Esophagus muscularis mucosa (tissue), 4 donors: Measurements from ENCODE around the gene KCNJ15. TPM values are rescaled to one million over a fixed set of nuclear protein-coding genes. Genes with fewer than 3 reads are reported as not detected.

Experiments
- DNase-seq: peaks from one replicate; pipeline ENCODE4 v3.0.0-alpha.2; 2017; ENCODE audit errors: extremely low spot score
- H3K27ac ChIP-seq, 4 donors: fragments of 200-600 bp; sonication (generic); replicated peaks in 1 of 4; 1 replicate in 3 of 4; 2 replicates in 1 of 4; pipeline ENCODE4 v1.5.1; 2016 to 2019; ENCODE audit warnings: mild to moderate bottlenecking in 1 of 4
- H3K27me3 ChIP-seq, 4 donors: fragments of 200-600 bp; sonication (generic); one replicate each; pipeline versions ENCODE4 v1.5.1 to v1.6.0; 2016 to 2019
- H3K36me3 ChIP-seq, 4 donors: fragments of 200-600 bp; sonication (generic); one replicate each; pipeline ENCODE4 v1.5.1; 2016 to 2019
- H3K4me1 ChIP-seq, 4 donors: fragments of 200-600 bp; sonication (generic); one replicate each; pipeline ENCODE4 v1.5.1; 2016 to 2019
- H3K4me3 ChIP-seq, 4 donors: fragments of 200-600 bp; sonication (generic); 1 replicate in 2 of 4; 2 replicates in 2 of 4; pipeline ENCODE4 v1.5.1; 2016 to 2019; ENCODE audit warnings: mild to moderate bottlenecking in 4 of 4, moderate library complexity in 1 of 4
- H3K9me3 ChIP-seq, 4 donors: fragments of 200-600 bp; sonication (generic); 1 replicate in 3 of 4; 2 replicates in 1 of 4; pipeline ENCODE4 v1.5.1; 2016 to 2019
- EP300 ChIP-seq: sonication (generic); formaldehyde crosslinking; IDR thresholded peaks from one replicate; pipeline ENCODE4 v1.6.1; 2017; ENCODE audit warnings: antibody characterized with exemption
- POLR2A ChIP-seq: fragments of 450-650 bp; IDR thresholded peaks from one replicate; pipeline ENCODE4 v1.6.1; 2017; ENCODE audit warnings: antibody characterized with exemption, moderate library complexity, mild to moderate bottlenecking, low read depth
- POLR2AphosphoS5 ChIP-seq, 2 donors: sonication (generic); formaldehyde crosslinking; IDR thresholded peaks; one replicate each; pipeline ENCODE4 v1.6.1; 2017; ENCODE audit warnings: antibody characterized with exemption in 2 of 2
- WGBS: methylation state at CpG from one replicate; pipeline ENCODE4 v1.1.5; 2018; 5-methylcytosine and 5-hydroxymethylcytosine counted together
- intact Hi-C: fragments of 100-400 bp; cut with DNase I; formaldehyde crosslinking; loops from one replicate; pipeline ENCODE4 v1.15.1; 2023
- total RNA-seq, 4 donors: library from RNA; depleted of rRNA; stranded (reverse); fragments of >200 nt; gene quantifications; one replicate each; pipeline versions ENCODE4 v1.1.0 to v1.2.1, GENCODE V29; 2016
- TF ChIP-seq, protein P1 (sequence below), 3 experiments: fragments of 200-600 bp in 2 of 3; fragments of 450-650 bp in 1 of 3; sonication (generic) in 2 of 3; IDR thresholded peaks; one replicate each; pipeline ENCODE4 v1.5.1; 2017 to 2019; ENCODE audit warnings: antibody characterized with exemption in 3 of 3, mild to moderate bottlenecking in 2 of 3, moderate library complexity in 1 of 3

KCNJ15 gene
- total RNA-seq, 4 donors from 2014 or later, result 1.2 to 1.6 TPM; not detected in 2

DNA sequence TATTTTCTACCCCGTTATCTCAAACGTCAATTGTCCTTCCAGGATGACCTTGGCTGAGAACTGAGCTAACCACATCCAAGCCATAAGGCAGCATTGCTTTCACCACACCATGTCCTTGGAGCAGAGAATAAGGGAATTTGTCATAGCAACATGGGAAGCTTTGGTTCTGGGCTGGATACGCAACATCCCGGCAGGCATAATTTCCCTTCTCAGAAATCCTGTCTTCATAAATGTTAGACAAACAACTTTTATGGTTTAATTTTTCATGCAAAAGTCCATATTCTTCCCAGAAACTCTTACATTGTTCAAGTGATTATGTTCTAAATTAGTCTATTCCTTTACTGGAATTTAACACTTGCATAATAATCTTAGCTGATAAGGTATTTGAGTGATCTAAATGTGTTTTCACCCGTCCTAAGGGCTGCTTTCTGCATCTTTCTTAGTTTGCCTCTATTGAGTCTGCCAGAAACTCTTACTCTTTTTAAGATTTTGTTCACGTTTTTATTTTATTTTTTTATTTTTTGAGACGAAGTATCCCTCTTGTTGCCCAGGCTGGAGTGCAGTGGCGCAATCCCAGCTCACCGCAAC is 51.8 kb downstream of the KCNJ15 start:
- Histone ChIP-seq H3K4me3 (no peak overlapping the region), H3K27me3 (peaks cover 0 to 28% (median 0%) of the 10 kb centered on the region in 4 donors), H3K27ac (no peak overlapping the region), H3K4me1 (peaks cover 0 to 10% (median 4%) of the 10 kb centered on the region in 4 donors), H3K36me3 (no peaks in the 10 kb centered on the region), H3K9me3 (no peaks in the 10 kb centered on the region)
- intact Hi-C loops, result no loop called here
- no peak for DNase-seq
- TF ChIP-seq POLR2AphosphoS5 (IDR thresholded peaks at IDR 0.05) (no peak), POLR2A (no peak), EP300 (no peak)
- TF ChIP-seq, protein P1, sequence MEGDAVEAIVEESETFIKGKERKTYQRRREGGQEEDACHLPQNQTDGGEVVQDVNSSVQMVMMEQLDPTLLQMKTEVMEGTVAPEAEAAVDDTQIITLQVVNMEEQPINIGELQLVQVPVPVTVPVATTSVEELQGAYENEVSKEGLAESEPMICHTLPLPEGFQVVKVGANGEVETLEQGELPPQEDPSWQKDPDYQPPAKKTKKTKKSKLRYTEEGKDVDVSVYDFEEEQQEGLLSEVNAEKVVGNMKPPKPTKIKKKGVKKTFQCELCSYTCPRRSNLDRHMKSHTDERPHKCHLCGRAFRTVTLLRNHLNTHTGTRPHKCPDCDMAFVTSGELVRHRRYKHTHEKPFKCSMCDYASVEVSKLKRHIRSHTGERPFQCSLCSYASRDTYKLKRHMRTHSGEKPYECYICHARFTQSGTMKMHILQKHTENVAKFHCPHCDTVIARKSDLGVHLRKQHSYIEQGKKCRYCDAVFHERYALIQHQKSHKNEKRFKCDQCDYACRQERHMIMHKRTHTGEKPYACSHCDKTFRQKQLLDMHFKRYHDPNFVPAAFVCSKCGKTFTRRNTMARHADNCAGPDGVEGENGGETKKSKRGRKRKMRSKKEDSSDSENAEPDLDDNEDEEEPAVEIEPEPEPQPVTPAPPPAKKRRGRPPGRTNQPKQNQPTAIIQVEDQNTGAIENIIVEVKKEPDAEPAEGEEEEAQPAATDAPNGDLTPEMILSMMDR (IDR thresholded peaks at IDR 0.05), result no peak
- WGBS, result 78% methylated on average over 9 of the region's 9 CpGs

DNA sequence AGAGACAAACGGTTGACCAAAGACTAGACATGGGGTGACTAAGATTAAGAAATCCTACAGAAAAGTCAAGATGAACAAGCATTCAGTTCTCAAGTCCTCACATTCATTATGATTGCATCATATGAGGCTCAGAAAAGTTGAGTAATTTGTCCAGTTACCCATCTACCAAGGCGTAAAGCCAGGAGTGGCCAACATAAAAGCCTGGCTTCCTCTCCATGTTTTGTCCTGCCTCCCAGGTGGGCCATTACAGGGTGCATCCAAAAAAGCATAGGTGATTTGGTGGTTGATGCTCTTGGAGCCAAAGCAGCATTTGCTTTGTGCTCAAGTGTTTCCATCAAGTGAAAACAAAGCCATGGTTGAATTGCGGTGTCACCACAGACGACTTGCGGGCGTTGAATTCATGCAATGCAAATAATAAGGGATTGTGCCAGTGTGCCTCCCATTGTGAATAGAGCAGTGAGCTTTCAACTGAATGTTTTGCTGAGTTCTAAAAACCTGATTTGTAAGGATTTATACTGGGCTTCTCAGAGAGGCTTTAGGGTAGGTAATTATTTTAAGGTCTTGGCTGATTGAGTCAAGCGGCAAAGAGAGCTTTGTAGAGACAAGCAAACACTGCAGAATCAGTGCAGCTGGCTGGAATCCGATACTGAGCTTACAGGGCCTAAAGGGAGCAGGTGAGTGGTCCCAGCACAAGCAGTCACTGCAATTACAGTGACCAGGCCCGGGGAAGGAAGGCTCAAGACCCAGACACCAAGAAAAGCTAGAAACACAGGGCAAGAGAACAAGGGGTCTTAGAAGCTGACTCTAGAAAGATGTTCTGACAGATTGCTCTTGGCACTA is 54.1 kb downstream of the KCNJ15 start:
- 85% methylated on average over 9 of the region's 9 CpGs for WGBS
- no peak overlapping the region for H3K27ac ChIP-seq
- TF ChIP-seq, protein P1 (IDR thresholded peaks at IDR 0.05), result no peak
- TF ChIP-seq POLR2A (no peak), POLR2AphosphoS5 (IDR thresholded peaks at IDR 0.05) (no peak), EP300 (no peak)
- DNase-seq, result no peak
- H3K27me3 ChIP-seq, result peaks cover 0 to 41% (median 0%) of the 10 kb centered on the region in 4 donors
- no peak overlapping the region for H3K4me3 ChIP-seq
- no peaks in the 10 kb centered on the region for H3K36me3 ChIP-seq
- intact Hi-C loops, result no loop called here
- no peaks in the 10 kb centered on the region for H3K9me3 ChIP-seq
- peaks cover 0 to 10% (median 4%) of the 10 kb centered on the region in 4 donors for H3K4me1 ChIP-seq

DNA sequence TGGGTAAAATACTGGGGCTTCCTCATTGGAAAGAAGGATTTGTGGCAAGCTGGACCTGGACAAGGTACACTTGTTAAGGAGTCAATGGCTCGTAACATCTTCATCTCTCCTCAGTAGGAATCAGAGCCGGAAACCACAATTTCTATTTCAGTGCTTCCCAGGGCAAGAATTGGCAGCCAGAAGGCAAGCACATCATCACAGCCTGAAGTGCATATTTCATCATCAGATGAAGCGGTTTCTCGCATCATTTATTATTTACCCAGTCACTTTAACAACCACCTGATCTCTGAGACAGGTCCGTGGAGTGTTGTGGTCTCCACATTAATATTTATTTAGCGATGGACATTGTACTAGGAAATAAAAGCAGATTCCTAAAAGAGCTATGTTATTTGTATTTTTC is 55.0 kb downstream of the KCNJ15 start:
- Histone ChIP-seq H3K27ac (no peak overlapping the region), H3K36me3 (no peaks in the 10 kb centered on the region), H3K9me3 (no peaks in the 10 kb centered on the region), H3K27me3 (peaks cover 0 to 38% (median 0%) of the 10 kb centered on the region in 4 donors), H3K4me1 (peaks cover 0 to 2% (median under 1%) of the 10 kb centered on the region in 4 donors), H3K4me3 (no peak overlapping the region)
- no peak for DNase-seq
- TF ChIP-seq EP300 (no peak), POLR2AphosphoS5 (IDR thresholded peaks at IDR 0.05) (no peak), POLR2A (no peak)
- TF ChIP-seq, protein P1 (IDR thresholded peaks at IDR 0.05), result no peak
- 97% methylated on average over 6 of the region's 6 CpGs for WGBS
- intact Hi-C loops, result no loop called here

DNA sequence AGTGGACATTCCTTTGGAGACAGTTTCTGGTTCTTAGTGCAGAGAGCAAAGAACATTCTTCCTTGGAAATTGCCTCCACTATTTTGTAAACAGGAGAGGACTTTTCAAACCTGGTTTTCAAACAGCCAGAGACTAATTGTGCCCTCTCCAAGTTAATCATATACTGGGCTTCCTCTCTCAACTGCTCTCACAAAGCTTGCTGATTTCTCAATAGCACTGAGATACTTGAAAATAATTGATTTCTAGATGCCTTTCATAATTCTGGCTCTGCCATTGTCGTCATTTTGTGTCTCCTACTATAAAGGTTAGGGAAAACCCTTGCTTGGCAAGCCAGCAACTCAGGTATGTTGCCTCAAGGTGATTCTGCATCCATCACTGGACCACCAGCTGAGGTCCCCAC is 56.0 kb downstream of the KCNJ15 start:
- intact Hi-C loops, result no loop called here

More for the DNA sequence above, 56.0 kb downstream of the KCNJ15 start:
- TF ChIP-seq, protein P1 (IDR thresholded peaks at IDR 0.05), result no peak
- TF ChIP-seq EP300 (no peak), POLR2AphosphoS5 (IDR thresholded peaks at IDR 0.05) (no peak), POLR2A (no peak)
- Histone ChIP-seq H3K4me3 (no peak overlapping the region), H3K9me3 (no peaks in the 10 kb centered on the region), H3K27me3 (peaks cover 0 to 38% (median 0%) of the 10 kb centered on the region in 4 donors), H3K36me3 (no peaks in the 10 kb centered on the region), H3K27ac (no peak overlapping the region), H3K4me1 (no peaks in the 10 kb centered on the region)
- WGBS, result 95% methylated on average over 1 of the region's 1 CpG
- DNase-seq, result no peak
